Measurements from ENCODE around the gene SULT1A2.

GRCh38 chr16:28610595-28611191 is 13.8 kb upstream of the SULT1A2 start:
- TF ChIP-seq, protein P1, sequence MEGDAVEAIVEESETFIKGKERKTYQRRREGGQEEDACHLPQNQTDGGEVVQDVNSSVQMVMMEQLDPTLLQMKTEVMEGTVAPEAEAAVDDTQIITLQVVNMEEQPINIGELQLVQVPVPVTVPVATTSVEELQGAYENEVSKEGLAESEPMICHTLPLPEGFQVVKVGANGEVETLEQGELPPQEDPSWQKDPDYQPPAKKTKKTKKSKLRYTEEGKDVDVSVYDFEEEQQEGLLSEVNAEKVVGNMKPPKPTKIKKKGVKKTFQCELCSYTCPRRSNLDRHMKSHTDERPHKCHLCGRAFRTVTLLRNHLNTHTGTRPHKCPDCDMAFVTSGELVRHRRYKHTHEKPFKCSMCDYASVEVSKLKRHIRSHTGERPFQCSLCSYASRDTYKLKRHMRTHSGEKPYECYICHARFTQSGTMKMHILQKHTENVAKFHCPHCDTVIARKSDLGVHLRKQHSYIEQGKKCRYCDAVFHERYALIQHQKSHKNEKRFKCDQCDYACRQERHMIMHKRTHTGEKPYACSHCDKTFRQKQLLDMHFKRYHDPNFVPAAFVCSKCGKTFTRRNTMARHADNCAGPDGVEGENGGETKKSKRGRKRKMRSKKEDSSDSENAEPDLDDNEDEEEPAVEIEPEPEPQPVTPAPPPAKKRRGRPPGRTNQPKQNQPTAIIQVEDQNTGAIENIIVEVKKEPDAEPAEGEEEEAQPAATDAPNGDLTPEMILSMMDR (IDR thresholded peaks at IDR 0.05) = no peak
- no peak for TF ChIP-seq POLR2A (IDR thresholded peaks at IDR 0.05)

Data from heart left ventricle (tissue), 13 donors.